H1 (cell line): Measurements from ENCODE around the gene TOGARAM1. TPM values are rescaled to one million over a fixed set of nuclear protein-coding genes. Genes with fewer than 3 reads are reported as not detected.

Source experiments
- CTCF ChIA-PET: fragments of 300-600 bp; sonication (Branson Sonifier 250); formaldehyde crosslinking; loops from one replicate; lab custom pipeline; 2021; ENCODE audit not compliant: partially characterized antibody; lab: Charles Lee
- POLR2A ChIA-PET: fragments of 300-600 bp; sonication (Branson Sonifier 250); formaldehyde crosslinking; loops from one replicate; lab custom pipeline; 2021; ENCODE audit warnings: inconsistent platforms; ENCODE audit not compliant: partially characterized antibody; lab: Charles Lee
- DNase-seq, 2 experiments: peaks; one replicate each; pipeline versions ENCODE4 v3.0.0 to v3.0.0-alpha.2; 2010 to 2022; ENCODE audit warnings: low spot score in 2 of 2, low read depth in 1 of 2, mixed read lengths in 1 of 2
- FAIRE-seq: peaks from 2 replicates; lab custom pipeline; 2011; peaks lifted over from hg19 to GRCh38; lab: Jason Lieb, UNC
- H2AFZ ChIP-seq: 2 replicates; pipeline ENCODE4 v1.8.1; 2012; ENCODE audit warnings: low read length, inconsistent platforms
- H2AK5ac ChIP-seq: 2 replicates; pipeline ENCODE4 v1.6.1; 2013; ENCODE audit warnings: low read depth, low read length
- H2BK120ac ChIP-seq: replicated peaks from 2 replicates; pipeline ENCODE3; 2013; ENCODE audit warnings: low read depth, low read length, inconsistent platforms
- H2BK12ac ChIP-seq: 2 replicates; pipeline ENCODE4 v1.6.1; 2013; ENCODE audit warnings: low read depth, low read length
- H2BK15ac ChIP-seq: 2 replicates; pipeline ENCODE4 v1.6.1; 2013; ENCODE audit warnings: low read length
- H2BK20ac ChIP-seq: 2 replicates; pipeline ENCODE4 v1.6.1; 2013; ENCODE audit warnings: low read length
- H2BK5ac ChIP-seq: 2 replicates; pipeline ENCODE4 v1.6.1; 2013; ENCODE audit warnings: low read depth, low read length
- H3K14ac ChIP-seq: 2 replicates; pipeline ENCODE4 v1.6.1; 2013; ENCODE audit warnings: inconsistent platforms; ENCODE audit not compliant: insufficient read length
- H3K18ac ChIP-seq: 2 replicates; pipeline ENCODE4 v1.6.1; 2013; ENCODE audit warnings: low read length; ENCODE audit errors: extremely low read depth
- H3K23ac ChIP-seq: 2 replicates; pipeline ENCODE4 v1.6.1; 2013; ENCODE audit warnings: inconsistent platforms; ENCODE audit not compliant: insufficient read length
- H3K23me2 ChIP-seq: 2 replicates; pipeline ENCODE4 v1.6.1; 2013; ENCODE audit warnings: low read depth, low read length
- H3K27ac ChIP-seq: 2 replicates; pipeline ENCODE4 v1.6.1; 2011; ENCODE audit warnings: low read depth, low read length, inconsistent platforms
- H3K27me3 ChIP-seq, 4 experiments: replicated peaks in 1 of 4; 1 replicate in 1 of 4; 2 replicates in 3 of 4; pipeline versions ENCODE4 v1.6.1 to v1.8.1; 2011 to 2013; ENCODE audit warnings: low read length in 3 of 4, mild to moderate bottlenecking in 3 of 4, inconsistent platforms in 2 of 4, mixed read lengths in 2 of 4, moderate library complexity in 1 of 4; ENCODE audit not compliant: control insufficient read depth in 3 of 4, insufficient read depth in 3 of 4; ENCODE audit errors: extremely low read depth in 1 of 4
- H3K36me3 ChIP-seq, 4 experiments: 2 replicates each; pipeline versions ENCODE4 v1.6.1 to v1.8.1; 2011 to 2013; ENCODE audit warnings: mild to moderate bottlenecking in 4 of 4, low read length in 3 of 4, moderate library complexity in 2 of 4, control low read depth in 1 of 4, inconsistent platforms in 1 of 4; ENCODE audit not compliant: insufficient read depth in 4 of 4, control insufficient read depth in 2 of 4
- H3K4ac ChIP-seq: replicated peaks from 2 replicates; pipeline ENCODE3; 2013; ENCODE audit warnings: low read length, low read depth, mixed read lengths, inconsistent platforms; ENCODE audit not compliant: insufficient read length
- H3K4me1 ChIP-seq, 4 experiments: replicated peaks in 1 of 4; 1 replicate in 1 of 4; 2 replicates in 3 of 4; pipeline versions ENCODE4 v1.6.1 to v1.8.1; 2011 to 2013; ENCODE audit warnings: low read length in 3 of 4, inconsistent platforms in 2 of 4, mixed read lengths in 1 of 4; ENCODE audit not compliant: insufficient read depth in 4 of 4, control insufficient read depth in 3 of 4
- H3K4me2 ChIP-seq, 2 experiments: 2 replicates each; pipeline versions ENCODE4 v1.6.1 to v1.8.1; 2011 to 2013; ENCODE audit warnings: low read depth in 2 of 2, low read length in 2 of 2, control low read depth in 1 of 2, inconsistent platforms in 1 of 2, mild to moderate bottlenecking in 1 of 2; ENCODE audit not compliant: insufficient read depth in 1 of 2
- H3K4me3 ChIP-seq, 4 experiments: fragments of 200-600, 300-600 bp in 1 of 4; sonication (generic), shearing (Covaris generic), sonication (Bioruptor Twin) in 1 of 4; 2 replicates each; pipeline versions ENCODE4 v1.5.1 to v1.8.1; 2011 to 2016; ENCODE audit warnings: low read length in 4 of 4, low read depth in 3 of 4, control low read depth in 2 of 4, inconsistent platforms in 2 of 4, mild to moderate bottlenecking in 2 of 4, mixed read lengths in 1 of 4, moderate library complexity in 1 of 4; ENCODE audit not compliant: insufficient read depth in 2 of 4; ENCODE audit errors: extremely low read depth in 1 of 4
- H3K56ac ChIP-seq: replicated peaks from 2 replicates; pipeline ENCODE3; 2013; ENCODE audit warnings: low read depth, mild to moderate bottlenecking, mixed read lengths, low read length, inconsistent platforms; ENCODE audit not compliant: insufficient read length
- H3K79me1 ChIP-seq: 2 replicates; pipeline ENCODE4 v1.6.1; 2013; ENCODE audit warnings: low read depth, low read length, control low read depth
- H3K79me2 ChIP-seq, 2 experiments: 2 replicates each; pipeline versions ENCODE4 v1.6.1 to v1.8.1; 2012 to 2013; ENCODE audit warnings: low read length in 2 of 2, mild to moderate bottlenecking in 2 of 2, inconsistent platforms in 1 of 2; ENCODE audit not compliant: insufficient read depth in 2 of 2, control insufficient read depth in 1 of 2
- H3K9ac ChIP-seq, 4 experiments: replicated peaks in 1 of 4; 1 replicate in 1 of 4; 2 replicates in 3 of 4; pipeline versions ENCODE4 v1.6.1 to v1.8.1; 2011 to 2013; ENCODE audit warnings: low read depth in 3 of 4, low read length in 3 of 4, control low read depth in 2 of 4, mild to moderate bottlenecking in 2 of 4, moderate library complexity in 2 of 4, inconsistent platforms in 1 of 4; ENCODE audit errors: extremely low read depth in 1 of 4
- H3K9me3 ChIP-seq, 2 experiments: 2 replicates each; pipeline versions ENCODE4 v1.6.1 to v1.8.1; 2012 to 2013; ENCODE audit warnings: mild to moderate bottlenecking in 2 of 2, moderate library complexity in 2 of 2, control low read depth in 1 of 2, inconsistent platforms in 1 of 2, low read depth in 1 of 2, low read length in 1 of 2, mixed read lengths in 1 of 2; ENCODE audit not compliant: insufficient read depth in 2 of 2
- H4K20me1 ChIP-seq, 2 experiments: replicated peaks in 1 of 2; 2 replicates each; pipeline versions ENCODE3 to v1.8.1; 2011 to 2013; ENCODE audit warnings: inconsistent platforms in 2 of 2, low read length in 2 of 2, mild to moderate bottlenecking in 1 of 2; ENCODE audit not compliant: insufficient read depth in 2 of 2, control insufficient read depth in 1 of 2
- H4K5ac ChIP-seq: 2 replicates; pipeline ENCODE4 v1.6.1; 2013; ENCODE audit warnings: low read length, low read depth, mixed read lengths, inconsistent platforms; ENCODE audit not compliant: insufficient read length
- H4K8ac ChIP-seq: 2 replicates; pipeline ENCODE4 v1.8.0; 2013; ENCODE audit warnings: mild to moderate bottlenecking, moderate library complexity, low read length, inconsistent platforms; ENCODE audit not compliant: insufficient read depth; ENCODE audit errors: extremely low read depth
- H4K91ac ChIP-seq: replicated peaks from 2 replicates; pipeline ENCODE3; 2013; ENCODE audit warnings: low read length, mixed read lengths, inconsistent platforms; ENCODE audit not compliant: insufficient read length
- HDAC2 ChIP-seq, 2 experiments: fragments of 300-600 bp in 1 of 2; sonication (generic) in 1 of 2; IDR thresholded peaks; 2 replicates each; pipeline ENCODE4 v1.6.1; 2011 to 2012; ENCODE audit warnings: low read depth in 2 of 2, low read length in 2 of 2, mild to moderate bottlenecking in 2 of 2, moderate library complexity in 2 of 2, borderline replicate concordance in 1 of 2, inconsistent platforms in 1 of 2
- WGBS, 2 experiments: shearing (Covaris generic) in 1 of 2; methylation state at CpG; one replicate each; pipeline versions ENCODE4 v1.1.6 to v1.1.7; 2013 to 2015; ENCODE audit warnings: low lambda C conversion rate in 2 of 2, mixed read lengths in 2 of 2, inconsistent platforms in 1 of 2, low coverage in 1 of 2, missing lambda C conversion rate in 1 of 2; ENCODE audit not compliant: insufficient replicate concordance in 2 of 2, insufficient coverage in 1 of 2, insufficient read length in 1 of 2; ENCODE audit errors: extremely low coverage in 1 of 2, missing lambda C conversion rate in 1 of 2; 5-methylcytosine and 5-hydroxymethylcytosine counted together
- long read RNA-seq, 2 experiments: library from RNA in 1 of 2; library from capped mRNA in 1 of 2; stranded (forward); transcript quantifications; one replicate each; pipeline ENCODE4 v2.0.0, GENCODE V29; 2021; ENCODE audit warnings: inconsistent platforms in 1 of 2
- polyA minus RNA-seq, 3 experiments: library from RNA; depleted of rRNA, polyadenylated mRNA; stranded (reverse); fragments of >200 nt; gene quantifications; 1 replicate in 2 of 3; 2 replicates in 1 of 3; pipeline ENCODE4 v1.2.3, GENCODE V29; 2011
- polyA plus RNA-seq, 7 experiments: library from polyadenylated mRNA; depleted of rRNA in 3 of 7; stranded (reverse) in 5 of 7; unstranded in 2 of 7; fragments of >200 nt in 5 of 7; fragments of 200-250 nt in 2 of 7; gene quantifications; 1 replicate in 5 of 7; 2 replicates in 1 of 7; 4 replicates in 1 of 7; pipeline versions ENCODE4 v1.2.1 to v1.2.3, GENCODE V29; 2011 to 2013; ENCODE audit warnings: missing spikeins in 2 of 7, mixed read lengths in 2 of 7
- total RNA-seq: library from RNA; stranded (reverse); fragmentation: NEBNext Ultra II Directional; extraction: Animal tissue kit (Norgen Biotek cat#: 25700); gene quantifications from 2 replicates; pipeline ENCODE4 v1.2.1, GENCODE V29; 2021

TOGARAM1 gene, protein sequence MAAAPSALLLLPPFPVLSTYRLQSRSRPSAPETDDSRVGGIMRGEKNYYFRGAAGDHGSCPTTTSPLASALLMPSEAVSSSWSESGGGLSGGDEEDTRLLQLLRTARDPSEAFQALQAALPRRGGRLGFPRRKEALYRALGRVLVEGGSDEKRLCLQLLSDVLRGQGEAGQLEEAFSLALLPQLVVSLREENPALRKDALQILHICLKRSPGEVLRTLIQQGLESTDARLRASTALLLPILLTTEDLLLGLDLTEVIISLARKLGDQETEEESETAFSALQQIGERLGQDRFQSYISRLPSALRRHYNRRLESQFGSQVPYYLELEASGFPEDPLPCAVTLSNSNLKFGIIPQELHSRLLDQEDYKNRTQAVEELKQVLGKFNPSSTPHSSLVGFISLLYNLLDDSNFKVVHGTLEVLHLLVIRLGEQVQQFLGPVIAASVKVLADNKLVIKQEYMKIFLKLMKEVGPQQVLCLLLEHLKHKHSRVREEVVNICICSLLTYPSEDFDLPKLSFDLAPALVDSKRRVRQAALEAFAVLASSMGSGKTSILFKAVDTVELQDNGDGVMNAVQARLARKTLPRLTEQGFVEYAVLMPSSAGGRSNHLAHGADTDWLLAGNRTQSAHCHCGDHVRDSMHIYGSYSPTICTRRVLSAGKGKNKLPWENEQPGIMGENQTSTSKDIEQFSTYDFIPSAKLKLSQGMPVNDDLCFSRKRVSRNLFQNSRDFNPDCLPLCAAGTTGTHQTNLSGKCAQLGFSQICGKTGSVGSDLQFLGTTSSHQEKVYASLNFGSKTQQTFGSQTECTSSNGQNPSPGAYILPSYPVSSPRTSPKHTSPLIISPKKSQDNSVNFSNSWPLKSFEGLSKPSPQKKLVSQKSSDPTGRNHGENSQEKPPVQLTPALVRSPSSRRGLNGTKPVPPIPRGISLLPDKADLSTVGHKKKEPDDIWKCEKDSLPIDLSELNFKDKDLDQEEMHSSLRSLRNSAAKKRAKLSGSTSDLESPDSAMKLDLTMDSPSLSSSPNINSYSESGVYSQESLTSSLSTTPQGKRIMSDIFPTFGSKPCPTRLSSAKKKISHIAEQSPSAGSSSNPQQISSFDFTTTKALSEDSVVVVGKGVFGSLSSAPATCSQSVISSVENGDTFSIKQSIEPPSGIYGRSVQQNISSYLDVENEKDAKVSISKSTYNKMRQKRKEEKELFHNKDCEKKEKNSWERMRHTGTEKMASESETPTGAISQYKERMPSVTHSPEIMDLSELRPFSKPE (N-terminal part only)
- 6.8 and 8.9 TPM in 2 replicates for total RNA-seq
- polyA plus RNA-seq (2011; rRNA removed) = 1.3 and 2.5 TPM in 2 replicates
- 2.6 TPM for polyA plus RNA-seq (2011; cell fraction: cytosol; rRNA removed)
- polyA plus RNA-seq (2011; cell fraction: nucleus; rRNA removed) = 3.8 TPM
- 2.8 to 3.6 TPM (median 3.1 TPM) in 4 replicates for polyA plus RNA-seq (2012, experiment 1 of 2)
- polyA plus RNA-seq (2012, experiment 2 of 2) = 0.16 TPM
- 7.6 TPM for polyA plus RNA-seq (2013, experiment 1 of 2)
- 8.1 TPM for polyA plus RNA-seq (2013, experiment 2 of 2)
- polyA minus RNA-seq (2011; rRNA and poly(A)+ RNA removed) = 16.2 and 30.1 TPM in 2 replicates
- 6.7 TPM for polyA minus RNA-seq (2011; cell fraction: cytosol; rRNA and poly(A)+ RNA removed)
- 37.0 TPM for polyA minus RNA-seq (2011; cell fraction: nucleus; rRNA and poly(A)+ RNA removed)
- long read RNA-seq, experiment 1, full-length matches to known transcripts = 1 of 3 reads
- long read RNA-seq, experiment 1, partial matches to known transcripts = 1 of 3 reads
- long read RNA-seq, experiment 1, other reads (novel, unspliced or antisense) = 1 of 3 reads
- long read RNA-seq, experiment 2, partial matches to known transcripts = 0 of 6 reads
- long read RNA-seq, experiment 2, other reads (novel, unspliced or antisense) = 5 of 6 reads

DNA sequence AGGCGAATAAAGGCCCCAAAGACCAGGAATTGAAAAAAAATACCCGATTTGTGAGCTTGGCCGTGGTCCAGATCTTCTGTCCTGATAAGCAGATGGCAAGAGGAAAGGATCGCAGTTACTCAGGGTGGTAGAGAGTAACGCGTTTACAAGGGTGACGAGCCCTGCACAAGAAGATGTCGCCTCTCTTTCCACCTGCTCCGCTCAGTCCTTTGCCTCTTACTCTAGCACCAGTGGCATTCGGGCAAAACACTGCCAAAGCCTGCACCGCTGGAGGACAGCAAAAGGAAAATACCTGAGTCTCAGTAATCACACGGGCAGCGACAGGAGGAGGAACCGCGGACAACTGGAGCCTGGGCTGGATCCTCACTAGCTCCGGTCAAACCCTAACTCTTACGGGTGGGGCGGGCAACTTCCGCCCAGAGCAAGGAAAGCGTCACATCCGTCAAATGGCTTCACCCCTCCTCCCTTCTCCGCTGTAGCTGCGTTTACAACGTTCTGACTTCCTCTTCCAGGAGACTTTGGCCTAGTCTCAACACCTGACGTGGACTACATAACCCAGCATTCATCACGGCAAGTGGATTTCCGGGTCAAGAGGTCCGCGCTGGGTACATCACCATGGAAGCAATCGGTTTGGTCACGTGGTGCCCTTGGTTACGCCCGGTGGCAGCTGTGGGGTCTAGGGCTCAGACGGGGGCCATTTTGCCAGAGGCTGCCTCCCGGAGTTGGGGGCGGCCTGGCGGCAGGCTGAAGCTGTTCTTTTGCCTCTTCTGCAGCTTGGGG lies at the start of gene TOGARAM1, which contains the start of gene KLHL28:
Gene TOGARAM1 (plus strand): TSS at position 637 of the 780 bp plus-strand sequence. CDS start 232 bp downstream, outside the sequence.
Gene KLHL28 (minus strand): TSS at position 394 of the 780 bp plus-strand sequence. CDS start 16,019 bp downstream, outside the sequence.
- Histone ChIP-seq H3K9me3 (no peaks in the 10 kb centered on the region), H3K18ac (peak within 1 kb of the TSS; percentile 49; the same call in 1 of the 2 replicates), H3K27me3 (no peaks in the 10 kb centered on the region), H2BK20ac (no peak within 1 kb of the TSS), H4K20me1 (peaks cover 0 to 7% of the 10 kb centered on the region in 2 experiments), H2AFZ (peak within 1 kb of the TSS; percentile 96), H3K4me2 (peak within 1 kb of the TSS; percentile 85 to 92), H2BK120ac (no peak within 1 kb of the TSS), H3K56ac (no peak within 1 kb of the TSS), H3K4me3 (peak within 1 kb of the TSS; percentile 84 to 98 (median 94)), H3K79me1 (no peaks in the 10 kb centered on the region; the same call in none of the 2 replicates), H3K4ac (peak within 1 kb of the TSS; percentile 79), H4K8ac (peak within 1 kb of the TSS; percentile 93), H2BK15ac (no peak within 1 kb of the TSS), H3K27ac (peak within 1 kb of the TSS; percentile 83), H3K14ac (no peak within 1 kb of the TSS), H2AK5ac (no peak within 1 kb of the TSS), H3K9ac (peak within 1 kb of the TSS; percentile 75 to 91 (median 84)), H3K4me1 (peaks cover 0 to 8% (median 3%) of the 10 kb centered on the region in 4 experiments; a peak in 2 of 7 replicates), H2BK5ac (peak within 1 kb of the TSS; percentile 63), H3K23ac (no peak within 1 kb of the TSS), H2BK12ac (no peak within 1 kb of the TSS), H4K5ac (peak within 1 kb of the TSS; percentile 68), H4K91ac (no peak within 1 kb of the TSS), H3K23me2 (peaks cover 13% of the 10 kb centered on the region), H3K79me2 (peaks cover 10 to 86% of the 10 kb centered on the region in 2 experiments), H3K36me3 (no peaks in the 10 kb centered on the region)
- DNase-seq = peak; percentile 91 to 95
- FAIRE-seq = peak; percentile 99
- WGBS, 2 experiments = 1% methylated on average over 37 of the region's 37 CpGs; no CpG with 5 or more reads in 1 of the 2 experiments
- CTCF ChIA-PET = interaction anchor here (0.9 to 1.5 kb wide), 2 partner anchors 48 to 292 kb away, joined by 3 to 8 read pairs; partner anchors contain the start of gene MIS18BP1
- POLR2A ChIA-PET = interaction anchor here (1.8 to 2.0 kb wide), 3 partner anchors 18 to 172 kb away, joined by 9 to 12 read pairs (median 10); partner anchors contain the start of genes FKBP3 and PRPF39
- no peak for TF ChIP-seq HDAC2 (IDR thresholded peaks at IDR 0.05; ENCODE audit: borderline replicate concordance in 1 of 2, low read depth in 2 of 2, low read length in 2 of 2)
